Esophagus muscularis mucosa (tissue), 3 donors: Measurements from ENCODE around the gene FSHR.

Experiments
- CTCF ChIP-seq, 3 experiments: fragments of 200-600 bp in 2 of 3; fragments of 450-650 bp in 1 of 3; sonication (generic) in 2 of 3; IDR thresholded peaks; one replicate each; pipeline ENCODE4 v1.5.1; 2017 to 2019; ENCODE audit warnings: antibody characterized with exemption in 3 of 3, mild to moderate bottlenecking in 2 of 3, moderate library complexity in 1 of 3
- POLR2A ChIP-seq: fragments of 450-650 bp; IDR thresholded peaks from one replicate; pipeline ENCODE4 v1.6.1; 2017; ENCODE audit warnings: antibody characterized with exemption, moderate library complexity, mild to moderate bottlenecking, low read depth
- POLR2AphosphoS5 ChIP-seq, 2 donors: sonication (generic); formaldehyde crosslinking; IDR thresholded peaks; one replicate each; pipeline ENCODE4 v1.6.1; 2017; ENCODE audit warnings: antibody characterized with exemption in 2 of 2

GRCh38 chr2:48914477-48915089 lies 239.7 kb downstream of the FSHR start:
- no peak for TF ChIP-seq POLR2AphosphoS5 (IDR thresholded peaks at IDR 0.05)
- no peak for TF ChIP-seq CTCF (IDR thresholded peaks at IDR 0.05)
- no peak for TF ChIP-seq POLR2A
